Panc1 (cell line): ENCODE results near the gene HELZ. TPM values are rescaled to one million over a fixed set of nuclear protein-coding genes. Genes with fewer than 3 reads are reported as not detected.

Source experiments
- ATAC-seq: fragments of 200-7000 bp; cut with Tn5 transposase; 2 replicates; pipeline ENCODE4 v1.9.1; 2020; ENCODE audit warnings: mild to moderate bottlenecking, moderate library complexity
- BruUV-seq: library from RNA; stranded (reverse); fragments of 400-500 nt; replicated peaks from 2 replicates; lab custom pipeline; 2021; lab: Mats Ljungman, UMichigan
- CTCF ChIA-PET: fragments of 300-600 bp; sonication (Branson Sonifier 250); formaldehyde crosslinking; loops from one replicate; lab custom pipeline; 2022; ENCODE audit warnings: antibody characterized with exemption; lab: Charles Lee
- POLR2A ChIA-PET: fragments of 300-600 bp; sonication (Branson Sonifier 250); formaldehyde crosslinking; loops from one replicate; lab custom pipeline; 2022; ENCODE audit warnings: antibody characterized with exemption; lab: Charles Lee
- DNase-seq: peaks from one replicate; pipeline ENCODE4 v3.0.0-alpha.2; 2010; ENCODE audit warnings: low read depth, low spot score
- H3K27ac ChIP-seq: 2 replicates; pipeline ENCODE4 v1.5.1; 2011; ENCODE audit warnings: mild to moderate bottlenecking, low read length, inconsistent platforms
- H3K27me3 ChIP-seq: fragments of 200-500 bp; sonication (Bioruptor generic); 2 replicates; pipeline ENCODE4 v1.6.0; 2014; ENCODE audit warnings: low read length, inconsistent platforms; ENCODE audit not compliant: control insufficient read depth, insufficient read depth
- H3K36me3 ChIP-seq: fragments of 200-500 bp; sonication (Bioruptor generic); 2 replicates; pipeline ENCODE4 v1.5.1; 2014; ENCODE audit warnings: inconsistent platforms, mild to moderate bottlenecking, low read length, moderate library complexity; ENCODE audit not compliant: control insufficient read depth, insufficient read depth
- H3K4me1 ChIP-seq: 2 replicates; pipeline ENCODE4 v1.5.1; 2011; ENCODE audit warnings: inconsistent platforms, mild to moderate bottlenecking, low read length, moderate library complexity; ENCODE audit not compliant: control insufficient read depth, insufficient read depth
- H3K4me3 ChIP-seq, 2 experiments: 2 replicates each; pipeline ENCODE4 v1.5.1; 2011 to 2012; ENCODE audit warnings: low read depth in 2 of 2, low read length in 2 of 2, mild to moderate bottlenecking in 2 of 2, inconsistent platforms in 1 of 2, moderate library complexity in 1 of 2
- H3K9me3 ChIP-seq: fragments of 200-500 bp; sonication (Bioruptor generic); 2 replicates; pipeline ENCODE4 v1.5.1; 2014; ENCODE audit warnings: low read depth, mild to moderate bottlenecking, inconsistent platforms, low read length, moderate library complexity; ENCODE audit not compliant: control insufficient read depth, insufficient read depth
- POLR2AphosphoS5 ChIP-seq: IDR thresholded peaks from 2 replicates; pipeline ENCODE4 v1.6.1; 2012; ENCODE audit warnings: mild to moderate bottlenecking, low read depth, low read length, moderate library complexity
- SIN3A ChIP-seq: IDR thresholded peaks from 2 replicates; pipeline ENCODE4 v1.6.1; 2012; ENCODE audit warnings: low read depth, mild to moderate bottlenecking, low read length, moderate library complexity, borderline replicate concordance; ENCODE audit not compliant: insufficient read depth
- TCF7L2 ChIP-seq: IDR thresholded peaks from 2 replicates; pipeline ENCODE4 v1.6.1; 2011; ENCODE audit warnings: mild to moderate bottlenecking, low read depth, low read length, inconsistent platforms
- in situ Hi-C: cut with HindIII; loops from 2 replicates; pipeline ENCODE4 v1.10.0; 2016; ENCODE audit warnings: low sequenced_read_pairs, low pct_unique_long_range_greater_than_20kb
- intact Hi-C: fragments of 100-400 bp; cut with micrococcal nuclease; formaldehyde crosslinking; loops from one replicate; pipeline ENCODE4 v1.10.0; 2022; ENCODE audit not compliant: unreplicated experiment
- total RNA-seq: library from RNA; stranded (reverse); gene quantifications from one replicate; pipeline ENCODE4 v1.2.1, GENCODE V29; 2021; ENCODE audit not compliant: unreplicated experiment
- TF ChIP-seq, protein P1 (sequence below), 2 experiments: IDR thresholded peaks; 2 replicates each; pipeline ENCODE4 v1.6.1; 2011 to 2012; ENCODE audit warnings: low read depth in 2 of 2, control low read depth in 1 of 2, low read length in 1 of 2, mild to moderate bottlenecking in 1 of 2, moderate library complexity in 1 of 2; ENCODE audit not compliant: insufficient read depth in 1 of 2
- TF ChIP-seq, protein P2 (sequence below): fragments of 450-650 bp; IDR thresholded peaks from 2 replicates; pipeline ENCODE4 v1.5.1; 2017; ENCODE audit warnings: mild to moderate bottlenecking

Gene HELZ
- total RNA-seq, 1 experiment from 2014 or later, result 15.0 TPM

DNA sequence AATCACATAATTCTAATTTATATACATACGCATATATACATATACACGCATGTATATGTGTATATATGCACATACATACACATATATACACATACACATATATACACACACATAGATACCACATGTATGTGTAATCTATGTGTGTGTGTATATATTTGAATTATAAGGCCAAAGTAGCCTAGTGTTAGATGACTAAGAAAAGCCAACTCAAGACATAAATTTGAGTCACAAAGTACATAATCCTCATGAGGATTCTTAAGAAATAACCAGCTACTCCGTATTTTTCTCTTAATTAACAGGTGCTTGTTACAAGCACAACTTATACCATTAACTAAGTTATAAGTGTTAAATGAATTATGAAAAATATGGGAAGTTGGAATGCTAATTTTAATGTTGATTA lies 115.7 kb downstream of the HELZ start:
- H3K4me3 ChIP-seq, result no peak overlapping the region
- ATAC-seq (no peak), DNase-seq (no peak)
- H3K36me3 ChIP-seq, result no peaks in the 10 kb centered on the region; the same call in 1 of the 2 replicates
- H3K9me3 ChIP-seq, result no peaks in the 10 kb centered on the region
- no peak overlapping the region for H3K27ac ChIP-seq
- no peaks in the 10 kb centered on the region for H3K27me3 ChIP-seq
- ChIA-PET CTCF (no interaction called here), POLR2A (no interaction called here)
- intact Hi-C loops, result no loop called here
- no TSS peak for BruUV-seq
- TF ChIP-seq TCF7L2 (no peak), SIN3A (no peak)
- in situ Hi-C loops, result no loop called here
- H3K4me1 ChIP-seq, result no peaks in the 10 kb centered on the region

DNA sequence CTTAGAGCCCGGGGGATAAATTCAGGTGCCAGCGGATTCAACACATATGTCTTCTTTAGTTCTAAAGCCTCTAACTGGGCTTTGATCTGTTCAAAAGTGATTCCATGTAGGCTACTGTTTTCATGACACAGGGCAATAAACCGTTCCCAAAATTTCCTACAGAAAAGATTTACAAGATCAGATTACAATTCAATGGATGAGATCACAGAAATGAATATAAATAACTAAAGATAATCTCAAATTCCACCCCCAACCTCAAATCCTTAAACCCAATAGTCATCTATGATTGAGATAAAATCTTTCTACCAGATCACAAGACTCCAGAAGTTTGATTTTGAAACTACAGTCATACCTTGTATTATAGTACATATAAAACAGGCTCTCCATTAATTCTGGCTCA lies 116.3 kb downstream of the HELZ start:
- Histone ChIP-seq H3K27me3 (no peaks in the 10 kb centered on the region), H3K27ac (no peak overlapping the region), H3K9me3 (no peaks in the 10 kb centered on the region), H3K4me3 (no peak overlapping the region), H3K36me3 (peaks cover 3% of the 10 kb centered on the region; the same call in 1 of the 2 replicates), H3K4me1 (no peaks in the 10 kb centered on the region)
- ATAC-seq (no peak), DNase-seq (no peak)
- intact Hi-C loops, result no loop called here
- no TSS peak for BruUV-seq
- POLR2A ChIA-PET, result no interaction called here
- TF ChIP-seq TCF7L2 (no peak), POLR2AphosphoS5 (no peak), SIN3A (no peak)
- TF ChIP-seq, protein P1, sequence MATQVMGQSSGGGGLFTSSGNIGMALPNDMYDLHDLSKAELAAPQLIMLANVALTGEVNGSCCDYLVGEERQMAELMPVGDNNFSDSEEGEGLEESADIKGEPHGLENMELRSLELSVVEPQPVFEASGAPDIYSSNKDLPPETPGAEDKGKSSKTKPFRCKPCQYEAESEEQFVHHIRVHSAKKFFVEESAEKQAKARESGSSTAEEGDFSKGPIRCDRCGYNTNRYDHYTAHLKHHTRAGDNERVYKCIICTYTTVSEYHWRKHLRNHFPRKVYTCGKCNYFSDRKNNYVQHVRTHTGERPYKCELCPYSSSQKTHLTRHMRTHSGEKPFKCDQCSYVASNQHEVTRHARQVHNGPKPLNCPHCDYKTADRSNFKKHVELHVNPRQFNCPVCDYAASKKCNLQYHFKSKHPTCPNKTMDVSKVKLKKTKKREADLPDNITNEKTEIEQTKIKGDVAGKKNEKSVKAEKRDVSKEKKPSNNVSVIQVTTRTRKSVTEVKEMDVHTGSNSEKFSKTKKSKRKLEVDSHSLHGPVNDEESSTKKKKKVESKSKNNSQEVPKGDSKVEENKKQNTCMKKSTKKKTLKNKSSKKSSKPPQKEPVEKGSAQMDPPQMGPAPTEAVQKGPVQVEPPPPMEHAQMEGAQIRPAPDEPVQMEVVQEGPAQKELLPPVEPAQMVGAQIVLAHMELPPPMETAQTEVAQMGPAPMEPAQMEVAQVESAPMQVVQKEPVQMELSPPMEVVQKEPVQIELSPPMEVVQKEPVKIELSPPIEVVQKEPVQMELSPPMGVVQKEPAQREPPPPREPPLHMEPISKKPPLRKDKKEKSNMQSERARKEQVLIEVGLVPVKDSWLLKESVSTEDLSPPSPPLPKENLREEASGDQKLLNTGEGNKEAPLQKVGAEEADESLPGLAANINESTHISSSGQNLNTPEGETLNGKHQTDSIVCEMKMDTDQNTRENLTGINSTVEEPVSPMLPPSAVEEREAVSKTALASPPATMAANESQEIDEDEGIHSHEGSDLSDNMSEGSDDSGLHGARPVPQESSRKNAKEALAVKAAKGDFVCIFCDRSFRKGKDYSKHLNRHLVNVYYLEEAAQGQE (IDR thresholded peaks at IDR 0.05; ENCODE audit: insufficient read depth in 1 of 2, low read depth in 2 of 2, low read length in 1 of 2), result no peak
- TF ChIP-seq, protein P2, sequence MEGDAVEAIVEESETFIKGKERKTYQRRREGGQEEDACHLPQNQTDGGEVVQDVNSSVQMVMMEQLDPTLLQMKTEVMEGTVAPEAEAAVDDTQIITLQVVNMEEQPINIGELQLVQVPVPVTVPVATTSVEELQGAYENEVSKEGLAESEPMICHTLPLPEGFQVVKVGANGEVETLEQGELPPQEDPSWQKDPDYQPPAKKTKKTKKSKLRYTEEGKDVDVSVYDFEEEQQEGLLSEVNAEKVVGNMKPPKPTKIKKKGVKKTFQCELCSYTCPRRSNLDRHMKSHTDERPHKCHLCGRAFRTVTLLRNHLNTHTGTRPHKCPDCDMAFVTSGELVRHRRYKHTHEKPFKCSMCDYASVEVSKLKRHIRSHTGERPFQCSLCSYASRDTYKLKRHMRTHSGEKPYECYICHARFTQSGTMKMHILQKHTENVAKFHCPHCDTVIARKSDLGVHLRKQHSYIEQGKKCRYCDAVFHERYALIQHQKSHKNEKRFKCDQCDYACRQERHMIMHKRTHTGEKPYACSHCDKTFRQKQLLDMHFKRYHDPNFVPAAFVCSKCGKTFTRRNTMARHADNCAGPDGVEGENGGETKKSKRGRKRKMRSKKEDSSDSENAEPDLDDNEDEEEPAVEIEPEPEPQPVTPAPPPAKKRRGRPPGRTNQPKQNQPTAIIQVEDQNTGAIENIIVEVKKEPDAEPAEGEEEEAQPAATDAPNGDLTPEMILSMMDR, result no peak
- in situ Hi-C loops, result no loop called here
- CTCF ChIA-PET, result no interaction called here

DNA sequence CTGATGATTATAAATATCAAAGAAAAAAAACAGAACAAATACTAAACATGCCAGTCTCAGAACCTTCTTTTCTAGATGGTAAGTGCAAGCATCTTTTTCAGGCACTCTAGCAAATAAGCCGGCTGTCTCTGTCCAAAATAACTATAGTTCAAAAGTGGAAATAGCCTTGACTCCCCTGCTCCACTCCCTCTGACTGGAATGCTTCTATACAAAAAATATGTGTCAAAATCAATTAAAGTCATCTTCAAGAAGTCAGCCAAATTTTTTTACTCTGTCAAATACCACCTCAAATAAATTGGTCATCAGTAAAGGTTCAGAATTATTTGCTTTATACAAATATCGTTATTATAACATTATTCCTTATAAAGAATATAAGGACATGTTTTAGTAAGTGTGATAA lies 117.1 kb downstream of the HELZ start:
- CTCF ChIA-PET, result no interaction called here
- Histone ChIP-seq H3K4me1 (no peaks in the 10 kb centered on the region), H3K27me3 (no peaks in the 10 kb centered on the region), H3K27ac (no peak overlapping the region), H3K9me3 (no peaks in the 10 kb centered on the region), H3K36me3 (peaks cover 3% of the 10 kb centered on the region; the same call in 1 of the 2 replicates), H3K4me3 (no peak overlapping the region)
- POLR2A ChIA-PET, result no interaction called here
- TF ChIP-seq SIN3A (no peak), TCF7L2 (no peak), POLR2AphosphoS5 (no peak)
- TF ChIP-seq, protein P1 (IDR thresholded peaks at IDR 0.05; ENCODE audit: insufficient read depth in 1 of 2, low read depth in 2 of 2, low read length in 1 of 2), result no peak
- TF ChIP-seq, protein P2, result no peak
- no TSS peak for BruUV-seq
- intact Hi-C loops, result no loop called here
- ATAC-seq (no peak), DNase-seq (no peak)
- in situ Hi-C loops, result no loop called here
